Measurements from ENCODE around the gene CCDC70.

- TF ChIP-seq CTCF (IDR thresholded peaks at IDR 0.05) (no peak), POLR2A (IDR thresholded peaks at IDR 0.05) (no peak), POLR2AphosphoS5 (IDR thresholded peaks at IDR 0.05) (no peak)
Measured at GRCh38 chr13:51870616-51871015, 8.8 kb downstream of the CCDC70 start.
